NCI-H82 (cell line): ENCODE results near the gene LRRC63.
"Not testable (repeated sequence)": the region's sequence is repeated elsewhere in the genome, so short reads cannot be mapped to it uniquely, and the experiment has no call there.

Experiments
- DNase-seq: peaks from one replicate; lab custom pipeline; 2025; lab: John Stamatoyannopoulos, UW

The LRRC63 gene

DNA sequence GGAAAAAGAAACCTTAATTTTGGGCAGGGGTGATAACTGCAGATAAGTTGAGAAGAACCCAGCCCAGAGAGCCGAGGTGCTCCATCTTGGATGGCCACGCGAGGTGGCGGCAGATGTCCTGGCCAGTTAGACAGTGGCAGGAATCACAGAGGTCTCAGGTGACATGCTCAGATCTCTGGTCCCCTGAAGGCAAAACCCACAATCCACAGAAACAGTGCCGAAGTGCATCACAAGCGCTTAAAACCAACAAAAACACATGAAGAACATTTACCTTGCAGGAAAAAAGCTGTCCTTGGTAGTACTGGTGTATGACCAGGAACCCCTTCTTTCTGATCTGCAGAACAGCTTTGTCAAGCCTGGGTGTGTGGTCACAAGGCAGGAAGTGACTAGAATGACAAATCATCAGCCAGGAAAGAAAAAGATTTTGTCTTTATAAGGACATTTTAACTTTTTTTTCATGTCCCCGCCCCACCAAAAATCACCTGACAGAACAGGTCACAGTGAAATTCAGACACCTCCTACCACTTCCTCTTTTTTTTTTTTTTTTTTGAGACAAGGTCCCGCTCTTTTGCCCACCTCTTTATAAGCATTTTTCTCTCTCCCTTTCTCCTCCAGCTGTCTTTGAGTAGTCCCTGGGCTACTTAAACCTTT is 29.8 kb upstream of the LRRC63 start, which contains the start of gene LCP1:
Gene LCP1, minus strand, starts transcription at position 338 of the 651 bp plus-strand sequence. CDS start 22,515 bp downstream, outside the sequence.
- no peak for DNase-seq

GRCh38 chr13:46182491-46182877 is 29.2 kb upstream of the LRRC63 start:
- DNase-seq = no peak

DNA sequence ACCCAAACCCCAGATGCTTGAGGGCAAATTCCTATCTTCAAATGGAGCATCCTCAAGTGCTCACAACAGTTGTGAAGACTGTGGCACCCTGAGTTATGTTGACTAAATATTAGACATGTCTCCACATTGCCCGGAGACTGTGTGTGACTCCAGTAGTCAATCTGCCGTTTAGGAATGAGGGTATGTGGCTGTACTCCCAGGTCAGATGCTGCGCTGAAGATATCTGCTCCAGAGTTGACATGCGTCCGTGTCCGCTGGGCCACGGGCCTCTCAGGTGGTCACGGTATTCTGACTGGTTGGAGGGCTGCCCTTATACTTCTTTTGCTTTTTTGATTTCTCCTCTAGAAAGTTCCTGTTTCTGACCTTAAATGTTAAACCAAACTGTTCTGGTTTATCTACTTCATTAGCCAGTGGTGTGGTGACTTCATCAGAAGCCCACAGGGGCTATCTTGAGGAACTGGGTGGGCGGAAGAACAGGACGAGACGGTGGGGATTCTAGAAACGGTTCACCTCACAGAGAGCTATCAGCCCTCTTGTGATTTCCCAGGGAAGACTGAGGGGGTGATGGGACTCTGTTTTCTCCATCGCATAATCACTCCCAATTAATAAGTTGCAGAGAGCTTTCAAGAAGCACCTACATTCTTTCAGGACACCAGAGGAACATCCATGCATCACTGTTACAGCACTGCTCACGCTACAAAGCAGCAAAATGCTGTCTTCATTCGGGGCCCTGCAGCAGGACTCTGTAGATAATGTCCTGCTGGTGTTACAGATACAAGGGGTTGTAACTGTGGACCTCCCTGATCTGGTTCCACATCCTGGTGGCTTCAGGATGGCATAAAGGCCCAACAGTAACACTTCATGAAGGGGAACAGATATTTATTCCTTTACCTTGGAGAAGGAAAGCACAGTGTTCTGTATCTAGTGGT is 28.4 kb upstream of the LRRC63 start:
- DNase-seq = no peak

GRCh38 chr13:46184277-46184699 is 27.4 kb upstream of the LRRC63 start:
- DNase-seq = peak; percentile 75

- DNase-seq = no peak
Measured at GRCh38 chr13:46185634-46186033, 26.1 kb upstream of the LRRC63 start.

- DNase-seq = no peak
Measured at GRCh38 chr13:46192412-46192811, 19.3 kb upstream of the LRRC63 start.

DNA sequence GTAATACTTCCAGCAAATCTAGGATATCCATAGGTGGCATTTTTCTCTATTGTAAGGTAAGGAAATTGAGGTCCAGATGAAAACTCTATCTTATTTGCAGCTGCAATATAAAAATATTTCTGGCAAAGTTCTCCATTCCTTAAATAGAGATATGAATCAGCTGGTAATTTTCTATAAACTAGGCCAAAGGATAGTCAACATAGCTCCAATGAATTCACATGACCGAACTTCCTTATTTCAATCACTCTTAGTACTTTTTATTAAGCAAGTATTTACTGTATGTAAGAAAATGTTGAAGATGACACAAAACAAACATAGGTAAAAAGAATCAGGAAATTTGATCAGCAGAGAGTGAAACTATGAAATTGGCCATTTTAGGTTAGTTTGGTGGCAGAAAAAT is 16.7 kb upstream of the LRRC63 start:
- DNase-seq = no peak

GRCh38 chr13:46197299-46198048 is 14.3 kb upstream of the LRRC63 start:
- no peak for DNase-seq

DNA sequence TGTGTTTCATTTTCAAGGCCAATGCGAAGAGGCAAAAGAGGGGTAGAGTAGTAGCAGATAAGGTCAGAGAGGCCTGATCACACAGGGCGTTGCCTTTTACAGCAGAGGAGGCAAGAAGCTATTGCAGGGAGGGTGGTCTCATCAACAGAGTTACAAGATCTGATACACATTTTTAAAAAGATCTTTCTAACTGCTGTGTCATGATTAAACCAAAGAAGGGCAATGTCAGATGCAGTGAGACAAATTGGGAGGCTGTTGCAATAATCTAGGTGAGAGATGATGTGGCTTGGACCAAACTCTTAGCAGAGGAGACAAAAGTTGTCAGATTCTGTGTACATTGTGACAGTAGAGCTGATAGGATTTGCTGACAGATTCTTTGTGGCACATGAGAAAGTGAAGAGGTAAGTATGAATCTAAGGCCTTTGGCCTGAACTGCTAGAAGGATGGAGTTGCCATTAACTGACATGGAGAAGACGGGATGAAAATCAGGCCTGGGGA is 13.0 kb upstream of the LRRC63 start:
- DNase-seq = no peak

GRCh38 chr13:46202188-46202795 is 9.4 kb upstream of the LRRC63 start:
- DNase-seq = no peak

- no peak for DNase-seq
Measured at GRCh38 chr13:46202966-46203365, 8.8 kb upstream of the LRRC63 start.

DNA sequence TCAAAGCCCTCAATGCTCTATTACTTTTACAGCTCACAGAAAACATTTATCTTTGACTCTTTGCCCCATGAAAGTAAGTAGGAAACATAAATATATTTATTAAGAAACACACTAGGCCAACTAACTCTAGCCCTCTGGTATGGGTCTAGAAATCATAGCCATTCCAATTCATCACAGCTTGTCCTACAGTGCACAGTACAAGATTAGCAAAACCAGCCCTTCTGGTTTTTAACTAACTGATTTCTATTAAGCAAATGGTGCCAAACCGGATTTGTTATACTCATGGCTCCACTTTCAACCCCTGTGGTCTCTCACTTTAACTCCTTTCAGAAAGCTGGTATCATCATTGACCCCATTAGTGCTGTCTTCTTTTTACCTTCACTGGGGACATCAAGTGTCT is 5.6 kb upstream of the LRRC63 start:
- no peak for DNase-seq

DNA sequence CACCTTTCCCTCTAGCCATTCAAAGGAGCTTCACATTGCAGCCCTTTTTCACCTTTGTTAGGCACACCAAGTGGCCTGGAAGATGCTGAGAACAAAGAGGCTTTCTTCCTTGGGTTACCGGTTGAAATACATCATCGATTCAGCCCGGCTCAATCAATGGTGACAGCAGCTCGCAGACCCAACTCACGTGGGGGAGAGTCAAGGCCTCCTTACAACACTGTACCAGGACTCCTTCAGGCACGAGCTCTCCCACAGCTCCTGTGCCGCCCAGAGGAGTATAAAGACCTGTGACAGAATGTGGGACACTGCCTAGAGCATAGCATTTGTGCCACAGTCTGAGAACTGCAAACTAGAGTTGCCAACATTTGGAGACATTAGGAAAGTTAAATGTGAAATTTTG is 3.9 kb upstream of the LRRC63 start:
- DNase-seq = no peak

DNA sequence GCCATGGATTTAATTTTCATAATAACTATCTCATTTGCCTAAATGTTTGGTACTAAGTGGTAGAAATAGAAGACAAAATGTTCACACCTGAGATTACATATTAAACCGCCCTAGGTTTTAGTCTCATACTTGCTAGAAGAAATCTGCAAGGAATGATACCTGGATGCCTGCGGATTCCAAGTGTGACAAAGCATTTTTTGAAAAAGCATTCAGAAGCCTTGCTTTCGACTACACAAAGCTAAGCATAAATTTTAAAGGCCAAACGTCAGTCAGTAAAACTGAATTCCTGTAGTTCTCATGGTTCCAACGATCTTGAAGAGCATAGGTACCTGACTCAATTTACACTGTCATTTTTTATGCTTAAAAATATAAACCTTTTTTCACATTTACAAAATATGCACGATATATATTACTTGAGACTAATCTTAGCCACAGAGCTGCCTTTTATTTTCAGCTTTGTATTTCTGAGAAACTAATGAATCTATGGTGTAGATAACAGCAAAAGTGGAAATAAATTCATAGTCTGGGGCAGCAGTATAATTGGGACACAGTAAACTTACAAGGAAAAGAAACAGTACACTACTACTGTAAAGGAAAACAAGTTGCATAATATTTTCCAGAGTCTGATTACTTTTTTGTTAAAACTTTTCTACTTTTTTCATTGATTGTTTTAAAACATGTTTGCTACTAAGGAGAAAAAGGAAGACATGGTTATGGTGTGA is 1.2 kb upstream of the LRRC63 start:
- DNase-seq = no peak

DNA sequence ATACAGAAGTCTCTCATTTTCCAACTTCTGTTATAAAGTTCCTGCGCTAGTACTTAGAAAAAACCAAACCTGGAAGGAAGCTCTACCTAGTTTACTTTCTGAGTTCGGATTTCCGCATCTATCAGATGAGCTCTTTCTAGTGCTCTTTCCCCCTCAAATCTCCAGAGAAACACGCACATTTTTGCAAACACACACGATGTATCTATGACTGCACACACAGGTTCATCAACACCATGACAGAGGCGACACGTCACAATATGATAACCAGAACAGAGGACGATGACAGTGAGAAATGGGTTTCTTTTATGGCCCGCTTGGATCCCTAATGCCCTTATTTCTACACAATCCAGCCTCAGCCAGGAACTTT is 629 bp upstream of the LRRC63 start:
- DNase-seq = peak; percentile 67

DNA sequence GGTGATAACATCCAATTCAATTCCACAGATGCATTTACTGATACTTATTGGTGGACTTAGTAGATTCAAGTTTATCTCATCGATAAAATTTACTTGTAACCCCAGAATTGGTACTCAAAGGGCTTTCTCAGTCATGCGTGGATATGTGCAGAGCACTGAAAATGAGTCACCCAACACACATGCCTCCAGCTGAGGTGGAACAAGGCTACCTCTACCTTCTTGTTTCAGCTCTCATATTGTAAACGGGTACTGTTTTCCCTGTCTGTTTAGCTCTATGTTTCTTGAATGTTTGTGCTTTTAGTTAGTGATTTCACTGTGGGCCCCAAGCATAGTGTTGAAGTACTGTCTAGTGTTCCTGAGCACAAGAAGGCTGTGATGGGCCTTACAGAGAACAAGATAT is 1.5 kb downstream of the LRRC63 start:
- no peak for DNase-seq

DNA sequence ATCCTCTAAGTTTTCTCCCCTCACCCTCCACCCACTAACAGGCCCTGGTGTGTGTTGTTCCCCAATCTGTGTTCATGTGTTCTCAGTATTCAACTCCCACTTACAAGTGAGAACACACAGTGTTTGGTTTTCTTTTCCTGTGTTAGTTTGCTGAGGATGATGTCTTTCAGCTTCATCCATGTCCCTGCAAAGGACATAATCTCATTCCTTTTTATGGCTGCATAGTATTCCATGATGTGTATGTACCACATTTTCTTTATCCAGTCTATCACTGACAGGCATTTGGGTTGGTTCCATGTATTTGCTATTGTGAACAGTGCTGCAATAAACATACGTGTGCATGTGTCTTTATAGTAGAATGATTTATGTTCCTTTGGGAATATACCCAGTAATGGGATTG is 3.0 kb downstream of the LRRC63 start:
- DNase-seq = not testable (repeated sequence)

DNA sequence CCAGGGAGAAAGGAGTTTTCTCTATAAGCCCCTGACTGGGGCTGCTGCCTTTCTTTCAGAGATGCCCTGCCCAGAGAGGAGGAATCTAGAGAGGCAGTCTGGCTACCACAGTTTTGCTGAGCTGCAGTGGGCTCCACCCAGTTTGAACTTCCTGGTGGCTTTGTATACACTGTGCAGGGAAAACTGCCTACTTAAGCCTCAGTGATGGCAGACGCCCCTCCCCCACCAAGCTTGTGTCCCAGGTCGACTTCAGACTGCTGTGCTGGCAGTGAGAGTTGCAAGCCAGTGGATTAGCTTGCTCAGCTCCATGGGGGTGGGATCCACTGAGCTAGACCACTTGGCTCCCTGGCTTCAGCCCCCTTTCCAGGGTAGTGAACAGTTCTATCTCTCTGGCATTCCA is 8.5 kb downstream of the LRRC63 start:
- DNase-seq = peak; percentile 76

- DNase-seq = no peak
Measured at GRCh38 chr13:46229251-46229650, 17.5 kb downstream of the LRRC63 start.

DNA sequence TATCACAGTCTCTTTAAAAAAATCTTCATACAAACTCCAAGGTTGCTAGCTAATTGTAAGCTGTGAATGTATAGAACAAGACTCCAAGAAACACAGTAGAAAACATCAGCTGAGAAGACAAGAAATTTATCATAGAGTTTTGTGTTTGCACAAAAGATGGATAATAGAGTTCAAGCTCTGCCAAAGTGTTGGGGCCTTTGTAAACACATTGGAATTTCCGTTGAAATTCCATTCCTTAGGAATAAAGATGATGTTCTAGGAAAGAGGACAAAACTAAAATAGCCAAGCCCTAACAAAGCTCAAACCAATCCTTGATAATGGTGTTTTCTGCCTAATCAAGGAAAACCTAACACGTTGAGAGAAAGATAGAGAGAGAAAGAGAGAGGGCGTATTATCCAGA is 20.6 kb downstream of the LRRC63 start:
- no peak for DNase-seq

- DNase-seq = no peak
Measured at GRCh38 chr13:46235286-46235685, 23.6 kb downstream of the LRRC63 start.
